Measurements from ENCODE around the gene NCAPD2.
"Not testable (repeated sequence)": the region's sequence is repeated elsewhere in the genome, so short reads cannot be mapped to it uniquely, and the experiment has no call there.

DNA sequence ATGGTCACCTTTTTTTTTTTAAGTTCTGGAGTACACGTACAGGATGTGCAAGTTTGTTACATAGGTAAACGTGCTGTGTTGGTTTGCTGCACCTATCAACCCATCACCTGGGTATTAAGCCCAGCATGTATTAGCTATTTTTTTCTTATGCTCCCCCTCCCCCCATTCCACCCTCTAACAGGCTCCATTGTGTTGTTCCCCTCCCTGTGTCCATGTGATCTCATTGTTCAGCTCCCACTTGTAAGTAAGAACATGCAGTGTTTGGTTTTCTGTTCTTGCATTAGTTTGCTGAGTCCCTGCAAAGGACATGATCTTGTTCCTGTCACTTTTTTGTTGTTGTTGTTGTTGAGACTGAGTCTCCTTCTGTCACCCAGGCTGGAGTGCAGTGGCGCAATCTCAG lies 3.4 kb downstream of the NCAPD2 start:
- not testable (repeated sequence) for TF ChIP-seq EZH2 (IDR thresholded peaks at IDR 0.05; ENCODE audit: low read length); CTCF (optimal IDR thresholded peaks at IDR 0.05 in 1 of 3, IDR thresholded peaks at IDR 0.05 in 1 of 3, conservative IDR thresholded peaks at IDR 0.05 in 1 of 3; ENCODE audit: extremely low read depth in 1 of 3, insufficient read depth in 2 of 3, low read length in 3 of 3)
